ENCODE data around the gene VEPH1. TPM values are rescaled to one million over a fixed set of nuclear protein-coding genes. Genes with fewer than 3 reads are reported as not detected.

The VEPH1 gene
- total RNA-seq, 1 donor from 2014 or later, result 0.16 TPM

GRCh38 chr3:157405457-157405856, 97.8 kb downstream of the VEPH1 start:
- intact Hi-C loops (cut with micrococcal nuclease), result no loop called here
- no peak for TF ChIP-seq CTCF (IDR thresholded peaks at IDR 0.05; ENCODE audit: borderline replicate concordance)
- no peak for DNase-seq

GRCh38 chr3:157404381-157404780, 98.8 kb downstream of the VEPH1 start:
- Histone ChIP-seq H3K27ac (replicated peaks) (no peak overlapping the region), H3K27me3 (ENCODE audit: low read depth) (no peaks in the 10 kb centered on the region), H3K4me1 (no peaks in the 10 kb centered on the region), H3K36me3 (no peaks in the 10 kb centered on the region), H3K9me3 (replicated peaks) (no peaks in the 10 kb centered on the region), H3K4me3 (no peak overlapping the region)
- intact Hi-C loops (cut with micrococcal nuclease), result no loop called here
- no peak for TF ChIP-seq CTCF (IDR thresholded peaks at IDR 0.05; ENCODE audit: borderline replicate concordance)
- no peak for DNase-seq

More at GRCh38 chr3:157405457-157405856, 97.8 kb downstream of the VEPH1 start:
- Histone ChIP-seq H3K27me3 (ENCODE audit: low read depth) (no peaks in the 10 kb centered on the region), H3K4me1 (no peaks in the 10 kb centered on the region), H3K36me3 (no peaks in the 10 kb centered on the region), H3K9me3 (replicated peaks) (no peaks in the 10 kb centered on the region), H3K4me3 (no peak overlapping the region), H3K27ac (replicated peaks) (no peak overlapping the region)

- H3K27ac ChIP-seq (replicated peaks), result no peak overlapping the region
- H3K4me1 ChIP-seq, result no peaks in the 10 kb centered on the region
- H3K27me3 ChIP-seq (ENCODE audit: low read depth), result no peaks in the 10 kb centered on the region
- H3K4me3 ChIP-seq, result no peak overlapping the region
- no peak for DNase-seq
- H3K36me3 ChIP-seq, result no peaks in the 10 kb centered on the region
- no peak for TF ChIP-seq CTCF (IDR thresholded peaks at IDR 0.05; ENCODE audit: borderline replicate concordance)
- intact Hi-C loops (cut with micrococcal nuclease), result no loop called here
- peaks cover 11% of the 10 kb centered on the region for H3K9me3 ChIP-seq (replicated peaks)
Measured at GRCh38 chr3:157398598-157398997, 104.6 kb downstream of the VEPH1 start.

- H3K4me3 ChIP-seq, result no peak overlapping the region
- TF ChIP-seq CTCF (IDR thresholded peaks at IDR 0.05; ENCODE audit: borderline replicate concordance), result no peak
- no peaks in the 10 kb centered on the region for H3K27me3 ChIP-seq (ENCODE audit: low read depth)
- H3K36me3 ChIP-seq, result no peaks in the 10 kb centered on the region
- H3K27ac ChIP-seq (replicated peaks), result no peak overlapping the region
- H3K9me3 ChIP-seq (replicated peaks), result peaks cover 11% of the 10 kb centered on the region
- intact Hi-C loops (cut with micrococcal nuclease), result no loop called here
- no peak for DNase-seq
- no peaks in the 10 kb centered on the region for H3K4me1 ChIP-seq
Measured at GRCh38 chr3:157394411-157394810, 108.8 kb downstream of the VEPH1 start.

GRCh38 chr3:157393113-157393512, 110.1 kb downstream of the VEPH1 start:
- no peak overlapping the region for H3K4me3 ChIP-seq
- no peaks in the 10 kb centered on the region for H3K27me3 ChIP-seq (ENCODE audit: low read depth)
- no peak for TF ChIP-seq CTCF (IDR thresholded peaks at IDR 0.05; ENCODE audit: borderline replicate concordance)
- no peak for DNase-seq
- intact Hi-C loops (cut with micrococcal nuclease), result no loop called here
- no peaks in the 10 kb centered on the region for H3K36me3 ChIP-seq
- H3K4me1 ChIP-seq, result no peaks in the 10 kb centered on the region
- H3K9me3 ChIP-seq (replicated peaks), result peaks cover 11% of the 10 kb centered on the region
- no peak overlapping the region for H3K27ac ChIP-seq (replicated peaks)

- Histone ChIP-seq H3K36me3 (no peaks in the 10 kb centered on the region), H3K4me1 (no peaks in the 10 kb centered on the region), H3K4me3 (no peak overlapping the region), H3K9me3 (replicated peaks) (peaks cover 5% of the 10 kb centered on the region), H3K27me3 (ENCODE audit: low read depth) (no peaks in the 10 kb centered on the region), H3K27ac (replicated peaks) (no peak overlapping the region)
- DNase-seq, result no peak
- no peak for TF ChIP-seq CTCF (IDR thresholded peaks at IDR 0.05; ENCODE audit: borderline replicate concordance)
- intact Hi-C loops (cut with micrococcal nuclease), result no loop called here
Measured at GRCh38 chr3:157392104-157392503, 111.1 kb downstream of the VEPH1 start.
